WTC11 (cell line): ENCODE measurements around the gene CORO1C. TPM values are rescaled to one million over a fixed set of nuclear protein-coding genes. Genes with fewer than 3 reads are reported as not detected.

Experiments
- ATAC-seq: fragments of 200-7000 bp; cut with Tn5 transposase; 2 replicates; pipeline ENCODE4 v1.10.0; 2021; ENCODE audit warnings: mild to moderate bottlenecking, moderate library complexity
- CTCF ChIA-PET: fragments of 300-600 bp; sonication (Branson Sonifier 250); formaldehyde crosslinking; loops from one replicate; lab custom pipeline; 2021; ENCODE audit warnings: antibody characterized with exemption; lab: Charles Lee
- POLR2A ChIA-PET: fragments of 350-600 bp; sonication (Branson Sonifier 250); formaldehyde crosslinking; loops from one replicate; lab custom pipeline; 2021; ENCODE audit warnings: antibody characterized with exemption; lab: Charles Lee
- DNase-seq: peaks from one replicate; pipeline ENCODE4 v3.0.0; 2021; ENCODE audit warnings: low spot score
- H3K27ac Mint-ChIP-seq: 2 replicates; pipeline ENCODE4 v1.8.0; 2021; ENCODE audit warnings: mixed read lengths
- H3K27me3 Mint-ChIP-seq: 2 replicates; pipeline ENCODE4 v1.8.0; 2021; ENCODE audit warnings: low read depth, mild to moderate bottlenecking, moderate library complexity, mixed read lengths
- H3K36me3 Mint-ChIP-seq: 2 replicates; pipeline ENCODE4 v1.8.0; 2021; ENCODE audit warnings: mixed read lengths
- H3K4me1 Mint-ChIP-seq: 2 replicates; pipeline ENCODE4 v1.8.0; 2022; ENCODE audit warnings: mixed read lengths
- H3K4me3 Mint-ChIP-seq: 2 replicates; pipeline ENCODE4 v1.8.0; 2021; ENCODE audit warnings: mild to moderate bottlenecking, moderate library complexity, mixed read lengths
- H3K9me3 Mint-ChIP-seq: 2 replicates; pipeline ENCODE4 v1.8.0; 2021; ENCODE audit warnings: mixed read lengths
- ATF2 ChIP-seq: sonication (generic); formaldehyde crosslinking; IDR thresholded peaks from 2 replicates; pipeline ENCODE4 v1.8.1; 2022; ENCODE audit warnings: low read depth, missing genetic modification reagents, borderline replicate concordance
- CDX4 ChIP-seq: fragments of 250-450 bp; sonication (Bioruptor Pico); IDR thresholded peaks from 2 replicates; pipeline ENCODE4 v1.9.0; 2021; ENCODE audit warnings: moderate library complexity, mild to moderate bottlenecking, inconsistent platforms, borderline replicate concordance
- CTCF ChIP-seq: fragments of 200-600 bp; IDR thresholded peaks from 2 replicates; pipeline ENCODE4 v1.8.0; 2022; ENCODE audit warnings: antibody characterized with exemption
- E2F1 ChIP-seq: sonication (generic); formaldehyde crosslinking; IDR thresholded peaks from 2 replicates; pipeline ENCODE4 v1.8.0; 2022; ENCODE audit warnings: mild to moderate bottlenecking, missing genetic modification reagents
- FOXJ3 ChIP-seq: sonication (generic); formaldehyde crosslinking; IDR thresholded peaks from 2 replicates; pipeline ENCODE4 v1.9.0; 2021; ENCODE audit warnings: missing genetic modification reagents, mild to moderate bottlenecking, borderline replicate concordance
- FOXP4 ChIP-seq: sonication (generic); formaldehyde crosslinking; IDR thresholded peaks from 2 replicates; pipeline ENCODE4 v1.8.0; 2022; ENCODE audit warnings: mild to moderate bottlenecking, missing genetic modification reagents
- HMGXB4 ChIP-seq: sonication (generic); formaldehyde crosslinking; IDR thresholded peaks from 2 replicates; pipeline ENCODE4 v1.8.1; 2023; ENCODE audit warnings: mild to moderate bottlenecking, moderate library complexity, missing genetic modification reagents
- JAZF1 ChIP-seq: fragments of 250-450 bp; sonication (Bioruptor Pico); IDR thresholded peaks from 2 replicates; pipeline ENCODE4 v1.9.0; 2021; ENCODE audit warnings: moderate library complexity, mild to moderate bottlenecking, inconsistent platforms
- NFATC4 ChIP-seq: fragments of 250-450 bp; sonication (Bioruptor Pico); IDR thresholded peaks from 2 replicates; pipeline ENCODE4 v1.9.0; 2021; ENCODE audit warnings: mild to moderate bottlenecking
- NR1H2 ChIP-seq: sonication (generic); formaldehyde crosslinking; IDR thresholded peaks from 2 replicates; pipeline ENCODE4 v1.9.0; 2021; ENCODE audit warnings: mild to moderate bottlenecking, moderate library complexity, missing genetic modification reagents
- OVOL2 ChIP-seq: fragments of 250-450 bp; sonication (Bioruptor Pico); IDR thresholded peaks from 2 replicates; pipeline ENCODE4 v1.9.0; 2021; ENCODE audit warnings: mild to moderate bottlenecking, borderline replicate concordance
- RORB ChIP-seq: fragments of 250-450 bp; sonication (Bioruptor Pico); IDR thresholded peaks from 2 replicates; pipeline ENCODE4 v1.9.0; 2021; ENCODE audit warnings: mild to moderate bottlenecking
- SOX15 ChIP-seq: fragments of 250-450 bp; sonication (Bioruptor Pico); IDR thresholded peaks from 2 replicates; pipeline ENCODE4 v1.9.0; 2021; ENCODE audit warnings: mild to moderate bottlenecking
- SP1 ChIP-seq: sonication (generic); formaldehyde crosslinking; conservative IDR thresholded peaks from 2 replicates; pipeline ENCODE4 v1.8.1; 2022; ENCODE audit warnings: missing genetic modification reagents
- TCF7 ChIP-seq: sonication (generic); formaldehyde crosslinking; IDR thresholded peaks from 2 replicates; pipeline ENCODE4 v1.8.0; 2022; ENCODE audit warnings: mild to moderate bottlenecking, low read depth, missing genetic modification reagents, moderate library complexity
- TP53 ChIP-seq: sonication (generic); formaldehyde crosslinking; IDR thresholded peaks from 2 replicates; pipeline ENCODE4 v1.8.1; 2023; ENCODE audit warnings: mild to moderate bottlenecking, missing genetic modification reagents
- ZNF138 ChIP-seq: sonication (generic); formaldehyde crosslinking; conservative IDR thresholded peaks from 2 replicates; pipeline ENCODE4 v1.8.1; 2022; ENCODE audit warnings: mild to moderate bottlenecking, moderate library complexity, missing genetic modification reagents
- ZNF232 ChIP-seq: sonication (generic); formaldehyde crosslinking; IDR thresholded peaks from 2 replicates; pipeline ENCODE4 v1.8.0; 2022; ENCODE audit warnings: mild to moderate bottlenecking, missing genetic modification reagents
- ZNF671 ChIP-seq: fragments of 250-450 bp; sonication (Bioruptor Pico); IDR thresholded peaks from 2 replicates; pipeline ENCODE4 v1.8.0; 2021; ENCODE audit warnings: mild to moderate bottlenecking
- total RNA-seq: library from RNA; stranded (reverse); gene quantifications from 3 replicates; pipeline ENCODE4 v1.2.3, GENCODE V29; 2021

CORO1C gene
- total RNA-seq, 1 experiment from 2014 or later = 113 TPM

GRCh38 chr12:108630481-108631207, 100.7 kb downstream of the CORO1C start:
- no peaks in the 10 kb centered on the region for H3K9me3 Mint-ChIP-seq
- no peaks in the 10 kb centered on the region for H3K27me3 Mint-ChIP-seq
- CTCF ChIA-PET = interaction anchor here (1.0 kb wide), 1 partner anchor 18 kb away, joined by 3 read pairs; no protein-coding TSS in a partner anchor
- H3K4me1 Mint-ChIP-seq = peaks cover 29% of the 10 kb centered on the region
- ATAC-seq = no peak
- DNase-seq = no peak
- no peak for TF ChIP-seq CTCF
- no peak for TF ChIP-seq RORB
- TF ChIP-seq E2F1 = no peak
- no peak for TF ChIP-seq CDX4
- TF ChIP-seq SOX15 = no peak
- TF ChIP-seq ZNF232 (CRISPR knock-in tag) = no peak
- TF ChIP-seq TP53 = no peak
- no peak for TF ChIP-seq ZNF138
- no peak for TF ChIP-seq ATF2 (CRISPR knock-in tag)
- TF ChIP-seq TCF7 (CRISPR knock-in tag) = no peak
- TF ChIP-seq ZNF671 (CRISPR knock-in tag) = no peak
- no peak for TF ChIP-seq FOXJ3 (CRISPR knock-in tag)
- TF ChIP-seq JAZF1 (CRISPR knock-in tag) = no peak
- TF ChIP-seq FOXP4 (CRISPR knock-in tag) = no peak
- no peak for TF ChIP-seq OVOL2
- TF ChIP-seq SP1 = no peak
- no peak for TF ChIP-seq HMGXB4 (CRISPR knock-in tag)
- TF ChIP-seq NFATC4 (CRISPR knock-in tag) = no peak
- TF ChIP-seq NR1H2 (CRISPR knock-in tag) = no peak
- H3K27ac Mint-ChIP-seq = no peak overlapping the region
- no peaks in the 10 kb centered on the region for H3K36me3 Mint-ChIP-seq
- no peak overlapping the region for H3K4me3 Mint-ChIP-seq
- POLR2A ChIA-PET = no interaction called here
